ENCODE results near the gene LYRM1.

DNA sequence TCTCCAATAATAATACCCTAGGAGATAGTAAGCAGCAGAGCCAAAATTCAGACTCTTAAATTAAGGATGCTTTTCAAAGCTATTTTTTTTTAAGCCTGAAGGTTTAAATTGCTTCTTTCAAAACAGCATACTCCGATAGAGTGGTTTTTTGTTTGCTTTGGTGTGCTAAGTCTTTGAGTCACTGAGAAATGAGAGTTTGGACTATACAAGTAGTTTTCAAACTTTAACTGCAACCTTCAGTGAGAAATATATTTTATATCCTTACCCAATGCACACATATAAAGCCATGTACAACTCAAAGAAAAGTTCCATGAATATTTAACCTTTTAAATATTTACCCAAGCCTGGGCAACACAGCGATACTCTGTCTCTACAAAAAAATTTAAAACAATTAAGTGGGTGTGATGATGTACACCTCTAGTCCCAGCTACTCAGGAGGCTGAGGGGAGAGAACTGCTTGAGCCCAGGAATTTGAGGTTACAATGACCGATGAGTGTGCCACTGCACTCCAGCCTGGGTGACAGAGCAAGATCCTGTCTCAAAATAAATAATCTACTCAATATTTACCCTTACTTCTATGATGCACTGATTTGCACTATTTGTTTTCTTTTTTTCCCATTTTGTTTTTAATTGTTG is 19.6 kb upstream of the LYRM1 start:
- no peak for TF ChIP-seq POLR2A (IDR thresholded peaks at IDR 0.05; ENCODE audit: low read depth, low read length)
- no peak for TF ChIP-seq POLR2AphosphoS5 (IDR thresholded peaks at IDR 0.05; ENCODE audit: low read depth, low read length)
